ENCODE data around the gene ZNF664. TPM values are rescaled to one million over a fixed set of nuclear protein-coding genes. Genes with fewer than 3 reads are reported as not detected.

The ZNF664 gene
- polyA plus RNA-seq, 3 donors = 1.5 to 20.9 (median 2.7) TPM

GRCh38 chr12:124040737-124041136 lies 67.7 kb downstream of the ZNF664 start:
- Mint-ChIP-seq H3K36me3 (no peaks in the 10 kb centered on the region), H3K27me3 (ENCODE audit: low read depth in 3 of 3) (peaks cover 0 to 6% (median 0%) of the 10 kb centered on the region in 3 donors), H3K4me1 (peaks cover 16% of the 10 kb centered on the region), H3K9me3 (no peaks in the 10 kb centered on the region), H3K27ac (no peak overlapping the region), H3K4me3 (no peak overlapping the region)
- Histone ChIP-seq H3K79me2 (ENCODE audit: insufficient read depth, low read length) (no peaks in the 10 kb centered on the region), H3K36me3 (replicated peaks in 1 of 2; ENCODE audit: control insufficient read depth in 1 of 2, insufficient read depth in 2 of 2, low read length in 2 of 2) (no peaks in the 10 kb centered on the region), H3K4me1 (ENCODE audit: control insufficient read depth in 1 of 2, insufficient read depth in 2 of 2, low read length in 2 of 2) (peaks cover 0 to 4% of the 10 kb centered on the region in 2 donors), H3K27me3 (ENCODE audit: control insufficient read depth in 2 of 2, insufficient read depth in 2 of 2, low read length in 2 of 2) (no peaks in the 10 kb centered on the region), H3K9me3 (replicated peaks in 1 of 2; ENCODE audit: control insufficient read depth in 1 of 2, insufficient read depth in 1 of 2, low read length in 2 of 2) (no peaks in the 10 kb centered on the region), H3K27ac (ENCODE audit: low read depth in 1 of 2, low read length in 2 of 2) (no peak overlapping the region), H3K4me3 (replicated peaks in 1 of 3; ENCODE audit: low read depth in 2 of 3, low read length in 3 of 3) (no peak overlapping the region), H2AFZ (ENCODE audit: insufficient read depth, low read depth, low read length, poor library complexity, severe bottlenecking) (no peak overlapping the region), H3K9ac (ENCODE audit: insufficient read depth, low read length, poor library complexity, severe bottlenecking) (no peak overlapping the region), H4K20me1 (ENCODE audit: insufficient read depth, low read length) (no peaks in the 10 kb centered on the region), H3K4me2 (replicated peaks; ENCODE audit: extremely low read depth, low read length, poor library complexity, severe bottlenecking) (no peak overlapping the region)
- no peak for DNase-seq
- 93% methylated on average over 2 of the region's 2 CpGs for WGBS (ENCODE audit: insufficient coverage)
- no peak for TF ChIP-seq CTCF (IDR thresholded peaks at IDR 0.05)
- intact Hi-C loops (cut with micrococcal nuclease) = loop anchor here in 1 of 2 donors (10.0 kb wide), 1 partner anchor 744 kb away; no protein-coding TSS in a partner anchor

- no peaks in the 10 kb centered on the region for H4K20me1 ChIP-seq (ENCODE audit: insufficient read depth, low read length)
- H3K79me2 ChIP-seq (ENCODE audit: insufficient read depth, low read length) = no peaks in the 10 kb centered on the region
- Mint-ChIP-seq H3K9me3 (peaks cover 2 to 8% (median 6%) of the 10 kb centered on the region in 7 donors), H3K4me1 (peaks cover 16% of the 10 kb centered on the region), H3K4me3 (no peak overlapping the region), H3K36me3 (no peaks in the 10 kb centered on the region), H3K27me3 (ENCODE audit: low read depth in 3 of 3) (peaks cover 0 to 6% (median 0%) of the 10 kb centered on the region in 3 donors), H3K27ac (no peak overlapping the region)
- TF ChIP-seq CTCF (IDR thresholded peaks at IDR 0.05) = no peak
- H3K4me2 ChIP-seq (replicated peaks; ENCODE audit: extremely low read depth, low read length, poor library complexity, severe bottlenecking) = no peak overlapping the region
- H3K9ac ChIP-seq (ENCODE audit: insufficient read depth, low read length, poor library complexity, severe bottlenecking) = no peak overlapping the region
- no peak overlapping the region for H3K4me3 ChIP-seq (replicated peaks in 1 of 3; ENCODE audit: low read depth in 2 of 3, low read length in 3 of 3)
- no peak for DNase-seq
- no peak overlapping the region for H3K27ac ChIP-seq (ENCODE audit: low read depth in 1 of 2, low read length in 2 of 2)
- no peaks in the 10 kb centered on the region for H3K36me3 ChIP-seq (replicated peaks in 1 of 2; ENCODE audit: control insufficient read depth in 1 of 2, insufficient read depth in 2 of 2, low read length in 2 of 2)
- intact Hi-C loops (cut with micrococcal nuclease) = loop anchor here in 1 of 2 donors (10.0 kb wide), 1 partner anchor 743 kb away; no protein-coding TSS in a partner anchor
- 92% methylated on average over 5 of the region's 10 CpGs for WGBS (ENCODE audit: insufficient coverage)
- peaks cover 3 to 5% of the 10 kb centered on the region in 2 donors for H3K9me3 ChIP-seq (replicated peaks in 1 of 2; ENCODE audit: control insufficient read depth in 1 of 2, insufficient read depth in 1 of 2, low read length in 2 of 2)
- H3K4me1 ChIP-seq (ENCODE audit: control insufficient read depth in 1 of 2, insufficient read depth in 2 of 2, low read length in 2 of 2) = peaks cover 0 to 4% of the 10 kb centered on the region in 2 donors
- H3K27me3 ChIP-seq (ENCODE audit: control insufficient read depth in 2 of 2, insufficient read depth in 2 of 2, low read length in 2 of 2) = no peaks in the 10 kb centered on the region
- no peak overlapping the region for H2AFZ ChIP-seq (ENCODE audit: insufficient read depth, low read depth, low read length, poor library complexity, severe bottlenecking)
These were observed 68.9 kb downstream of the ZNF664 start for GRCh38 chr12:124041907-124042306.
